Thyroid gland (tissue), 4 donors: ENCODE results near the gene ATF6. TPM values are rescaled to one million over a fixed set of nuclear protein-coding genes. Genes with fewer than 3 reads are reported as not detected.
"Not testable (repeated sequence)": the region's sequence is repeated elsewhere in the genome, so short reads cannot be mapped to it uniquely, and the experiment has no call there.

Experiments used
- DNase-seq, 2 donors: peaks; one replicate each; pipeline ENCODE4 v3.0.0-alpha.2; 2019
- H3K27ac ChIP-seq, 3 donors: fragments of 200-600 bp; sonication (generic); 1 replicate in 2 of 3; 2 replicates in 1 of 3; pipeline ENCODE4 v1.5.1; 2016 to 2019; ENCODE audit warnings: mild to moderate bottlenecking in 1 of 3, moderate library complexity in 1 of 3
- H3K27me3 ChIP-seq: fragments of 200-600 bp; sonication (generic); one replicate; pipeline ENCODE4 v1.5.1; 2019
- H3K36me3 ChIP-seq, 2 donors: fragments of 200-600 bp; sonication (generic); one replicate each; pipeline ENCODE4 v1.5.1; 2016 to 2019
- H3K4me1 ChIP-seq, 2 donors: fragments of 200-600 bp; sonication (generic); one replicate each; pipeline ENCODE4 v1.5.1; 2017 to 2019
- H3K4me3 ChIP-seq, 3 donors: fragments of 200-600 bp; sonication (generic); replicated peaks in 1 of 3; 1 replicate in 2 of 3; 2 replicates in 1 of 3; pipeline ENCODE4 v1.5.1; 2016; ENCODE audit warnings: mild to moderate bottlenecking in 1 of 3
- H3K9me3 ChIP-seq: fragments of 200-600 bp; sonication (generic); one replicate; pipeline ENCODE4 v1.5.1; 2017
- CTCF ChIP-seq, 6 experiments: fragments of 200-600 bp in 3 of 6; fragments of 450-650 bp in 3 of 6; sonication (generic) in 3 of 6; IDR thresholded peaks; one replicate each; pipeline ENCODE4 v1.5.1; 2016 to 2019; ENCODE audit warnings: antibody characterized with exemption in 6 of 6, mild to moderate bottlenecking in 2 of 6, inconsistent platforms in 1 of 6, moderate library complexity in 1 of 6
- POLR2A ChIP-seq, 2 donors: fragments of 450-650 bp; IDR thresholded peaks; one replicate each; pipeline ENCODE4 v1.6.1; 2017; ENCODE audit warnings: antibody characterized with exemption in 2 of 2, mild to moderate bottlenecking in 2 of 2, moderate library complexity in 1 of 2
- WGBS, 2 donors: methylation state at CpG; one replicate each; pipeline ENCODE4 v1.1.5; 2017; 5-methylcytosine and 5-hydroxymethylcytosine counted together
- intact Hi-C: fragments of 100-400 bp; cut with DNase I; formaldehyde crosslinking; loops from one replicate; pipeline ENCODE4 v1.15.1; 2023
- total RNA-seq, 4 donors: library from RNA; depleted of rRNA; stranded (reverse); fragments of >200 nt; gene quantifications; one replicate each; pipeline ENCODE4 v1.2.3, GENCODE V29; 2016

ATF6 gene
- total RNA-seq, 4 donors from 2014 or later = 35.8 to 45.6 (median 38.7) TPM

- WGBS, 2 donors = 37 to 43% methylated on average over 3 to 4 of the region's 4 CpGs
- no peak for DNase-seq
- H3K4me3 ChIP-seq = no peak within 1 kb of the TSS
- intact Hi-C loops = no loop called here
- H3K27ac ChIP-seq = no peak within 1 kb of the TSS
- peaks cover 0 to 5% of the 10 kb centered on the region in 2 donors for H3K4me1 ChIP-seq
- no peaks in the 10 kb centered on the region for H3K27me3 ChIP-seq
- H3K9me3 ChIP-seq = no peaks in the 10 kb centered on the region
- H3K36me3 ChIP-seq = no peaks in the 10 kb centered on the region
- TF ChIP-seq CTCF (IDR thresholded peaks at IDR 0.05) (no peak), POLR2A (IDR thresholded peaks at IDR 0.05) (no peak)
Observed at GRCh38 chr1:161720956-161721737, 45.0 kb upstream of the ATF6 start, which contains the start of gene FCRLB. Gene FCRLB (plus strand): TSS chr1:161721544. CDS start chr1:161722673, 1,129 bp downstream.

GRCh38 chr1:161721738-161722343 lies 44.3 kb upstream of the ATF6 start:
- WGBS, 2 donors = 62 to 71% methylated on average over 8 of the region's 8 CpGs
- Histone ChIP-seq H3K36me3 (no peaks in the 10 kb centered on the region), H3K27me3 (no peaks in the 10 kb centered on the region), H3K9me3 (no peaks in the 10 kb centered on the region), H3K27ac (no peak overlapping the region), H3K4me3 (no peak overlapping the region), H3K4me1 (peaks cover 0 to 5% of the 10 kb centered on the region in 2 donors)
- intact Hi-C loops = no loop called here
- TF ChIP-seq CTCF (IDR thresholded peaks at IDR 0.05) = no peak
- no peak for TF ChIP-seq POLR2A (IDR thresholded peaks at IDR 0.05)
- no peak for DNase-seq

- H3K4me1 ChIP-seq = peaks cover 1 to 5% of the 10 kb centered on the region in 2 donors
- H3K27ac ChIP-seq = no peak overlapping the region
- TF ChIP-seq POLR2A (IDR thresholded peaks at IDR 0.05) (no peak), CTCF (IDR thresholded peaks at IDR 0.05) (no peak)
- H3K9me3 ChIP-seq = no peaks in the 10 kb centered on the region
- intact Hi-C loops = no loop called here
- H3K27me3 ChIP-seq = no peaks in the 10 kb centered on the region
- 100% methylated on average over 1 of the region's 1 CpG for WGBS, 2 donors
- no peaks in the 10 kb centered on the region for H3K36me3 ChIP-seq
- DNase-seq = no peak
- no peak overlapping the region for H3K4me3 ChIP-seq
Observed at GRCh38 chr1:161722406-161722805, 43.7 kb upstream of the ATF6 start.

- Histone ChIP-seq H3K27ac (no peak overlapping the region), H3K36me3 (no peaks in the 10 kb centered on the region), H3K4me1 (peaks cover 3 to 5% of the 10 kb centered on the region in 2 donors), H3K4me3 (no peak overlapping the region), H3K27me3 (no peaks in the 10 kb centered on the region), H3K9me3 (no peaks in the 10 kb centered on the region)
- 67 to 82% methylated on average over 6 to 7 of the region's 8 CpGs for WGBS, 2 donors
- DNase-seq = no peak
- intact Hi-C loops = no loop called here
- TF ChIP-seq POLR2A (IDR thresholded peaks at IDR 0.05) = no peak
- no peak for TF ChIP-seq CTCF (IDR thresholded peaks at IDR 0.05)
Observed at GRCh38 chr1:161723459-161724141, 42.5 kb upstream of the ATF6 start.

GRCh38 chr1:161725258-161725907 lies 40.7 kb upstream of the ATF6 start:
- intact Hi-C loops, DNase-seq, H3K4me1 ChIP-seq, H3K27ac ChIP-seq, H3K9me3 ChIP-seq, H3K27me3 ChIP-seq, H3K36me3 ChIP-seq: not testable (repeated sequence)
- H3K4me3 ChIP-seq = peak overlapping the region; percentile 5 to 73 (median 69)
- 43% methylated on average over 21 to 22 of the region's 22 CpGs for WGBS, 2 donors
